GM19438 (cell line): Measurements from ENCODE around the gene ERLIN1.
"Not testable (repeated sequence)": the region's sequence is repeated elsewhere in the genome, so short reads cannot be mapped to it uniquely, and the experiment has no call there.

Experiments
- ATAC-seq: cut with Tn5 transposase; IDR thresholded peaks from one replicate; pipeline ENCODE4 v1.9.1; 2021; ENCODE audit warnings: low read depth; ENCODE audit not compliant: unreplicated experiment

The ERLIN1 gene

DNA sequence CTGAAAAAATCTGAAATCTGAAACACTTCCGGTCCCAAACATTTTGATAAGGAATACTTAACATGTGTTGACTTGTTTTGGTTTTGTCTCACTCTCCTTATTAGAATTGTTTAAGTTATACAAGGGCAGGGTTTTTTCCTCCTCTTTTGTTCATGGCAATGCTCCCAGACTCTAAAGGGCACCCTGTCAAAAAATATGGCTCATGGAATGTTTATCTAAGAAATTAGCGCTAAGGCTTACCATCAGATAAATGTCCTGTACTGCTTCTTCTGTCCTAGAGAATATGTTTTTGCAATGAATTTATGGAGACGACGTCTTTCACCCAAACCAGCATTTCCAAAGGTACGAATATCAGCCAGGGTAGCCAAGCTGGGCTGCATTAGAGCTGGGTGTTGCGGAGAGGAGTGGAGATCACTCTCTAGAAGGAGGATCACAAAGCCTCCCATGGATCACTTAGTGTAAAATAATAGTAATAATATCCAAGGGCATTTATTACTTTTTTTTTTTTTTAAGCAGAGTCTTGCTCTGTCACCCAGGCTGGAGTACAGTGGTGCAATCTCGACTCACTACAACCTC is 46.8 kb downstream of the ERLIN1 start:
- ATAC-seq: no peak

- ATAC-seq: no peak
Observed at GRCh38 chr10:100135486-100135885, 50.3 kb downstream of the ERLIN1 start.

DNA sequence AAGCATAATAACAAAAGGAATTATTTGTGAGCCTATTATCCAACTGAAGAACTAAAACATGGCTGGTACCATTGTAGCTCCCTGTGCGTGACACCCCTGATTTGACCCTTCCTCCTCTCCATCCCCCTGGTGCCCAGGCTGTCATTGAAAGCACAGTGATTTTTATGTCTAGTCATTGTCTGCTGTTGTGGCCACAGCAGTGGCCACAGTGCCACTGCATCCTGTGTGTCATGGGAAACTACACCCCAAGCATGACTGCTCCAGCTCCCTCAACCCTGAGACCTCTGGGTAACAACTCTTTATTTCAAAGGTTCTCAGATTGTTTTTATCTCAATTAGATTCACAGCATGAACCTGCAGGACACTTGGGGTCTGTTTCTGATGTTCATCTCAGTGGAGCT is 52.0 kb downstream of the ERLIN1 start:
- no peak for ATAC-seq

DNA sequence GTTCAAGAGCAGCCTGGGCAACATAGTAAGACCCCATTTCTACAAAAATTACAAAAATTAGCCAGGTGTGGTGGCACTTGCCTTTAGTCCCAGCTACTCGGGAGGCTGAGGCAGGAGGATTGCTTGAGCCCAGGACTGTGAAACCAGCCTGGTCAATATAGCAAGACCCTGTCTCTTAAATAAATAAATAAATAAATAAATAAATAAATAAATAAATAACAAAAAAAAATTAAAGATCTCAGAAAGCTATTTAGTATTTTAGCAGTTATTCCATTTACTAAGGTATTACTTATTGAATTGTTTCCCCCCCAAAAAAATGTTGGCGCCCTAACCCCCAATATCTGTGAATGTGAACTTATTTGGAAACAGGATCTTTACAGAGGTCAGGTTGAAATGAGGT is 53.4 kb downstream of the ERLIN1 start:
- ATAC-seq: no peak

- ATAC-seq: no peak
Observed at GRCh38 chr10:100131571-100131970, 54.3 kb downstream of the ERLIN1 start.

- no peak for ATAC-seq
Observed at GRCh38 chr10:100130831-100131230, 55.0 kb downstream of the ERLIN1 start.

DNA sequence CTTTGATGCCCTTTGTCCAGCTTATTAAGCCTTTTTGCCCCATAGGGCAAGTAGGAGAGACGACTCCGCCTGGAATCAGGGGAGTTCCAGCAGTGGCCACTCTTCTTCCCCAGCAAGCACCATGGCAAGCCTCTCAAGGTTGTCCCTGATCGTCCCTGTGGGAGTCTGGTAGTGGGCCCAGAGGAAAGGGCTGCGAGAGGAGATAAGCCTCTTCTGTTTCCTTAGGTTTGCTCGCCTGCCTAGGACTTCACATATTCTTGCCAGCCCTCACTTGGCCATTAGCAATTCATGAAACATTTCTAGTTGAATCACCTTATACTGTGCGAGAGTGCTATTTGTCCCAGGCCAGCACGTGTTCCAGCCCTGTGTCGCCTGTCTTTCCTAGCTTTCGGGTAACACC is 56.4 kb downstream of the ERLIN1 start:
- no peak for ATAC-seq

GRCh38 chr10:100128951-100129350 is 56.9 kb downstream of the ERLIN1 start:
- no peak for ATAC-seq

GRCh38 chr10:100125335-100125734 is 60.5 kb downstream of the ERLIN1 start:
- not testable (repeated sequence) for ATAC-seq

DNA sequence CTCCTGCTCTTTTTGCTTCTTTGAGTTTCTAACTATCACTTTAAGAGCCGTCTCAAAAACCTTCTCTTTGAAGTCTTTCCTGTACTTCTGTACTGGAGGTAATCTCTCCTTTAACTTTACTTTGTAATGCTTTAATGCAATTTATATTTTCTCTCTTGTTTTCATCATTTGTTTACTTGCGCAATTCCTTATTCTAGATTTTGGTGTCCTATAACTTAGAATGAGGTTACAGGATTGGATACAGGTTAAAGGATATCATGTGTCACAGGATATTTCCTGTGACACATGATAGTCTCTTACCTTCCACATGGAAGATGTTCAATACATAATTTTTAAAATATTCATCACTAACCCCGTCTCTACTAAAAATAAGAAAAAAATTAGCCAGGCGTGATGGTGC is 61.7 kb downstream of the ERLIN1 start:
- ATAC-seq: no peak

DNA sequence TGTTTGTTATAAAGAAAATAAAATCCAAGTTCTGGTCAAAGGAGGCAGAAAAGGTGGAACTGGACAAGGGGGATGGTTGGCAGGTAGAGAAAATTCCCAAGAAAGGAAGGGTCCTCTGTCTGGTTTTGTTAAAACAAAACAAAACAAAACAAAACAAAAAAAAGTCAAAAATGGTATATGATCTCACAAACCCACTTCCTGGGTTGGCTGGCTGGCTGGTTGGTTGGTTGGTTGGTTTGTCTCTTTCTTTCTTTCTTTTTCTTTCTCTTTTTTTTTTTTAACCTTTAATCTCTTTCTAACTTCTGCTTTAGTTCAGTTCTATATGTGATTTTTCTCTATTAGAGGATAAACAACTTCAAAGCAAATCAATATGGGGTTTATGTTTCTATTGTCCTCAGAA is 63.0 kb downstream of the ERLIN1 start:
- ATAC-seq: no peak

DNA sequence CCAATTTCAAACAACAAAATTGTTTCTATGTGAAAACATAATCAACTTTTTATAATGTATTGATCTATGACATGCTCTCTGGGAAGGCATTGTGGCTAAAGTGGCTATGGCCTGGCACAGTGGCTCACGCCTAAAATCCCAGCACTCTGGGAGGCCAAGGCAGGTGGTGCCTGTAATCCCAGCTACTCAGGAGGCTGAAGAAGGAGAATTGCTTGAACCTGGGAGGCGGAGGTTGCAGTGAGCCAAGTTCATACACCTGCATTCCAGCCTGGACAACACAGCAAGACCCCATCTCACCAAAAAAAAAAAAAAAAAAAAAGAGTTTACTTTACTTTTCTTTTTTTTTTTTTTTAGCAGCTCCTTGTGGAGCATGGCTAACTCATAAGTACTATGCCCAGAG is 65.3 kb downstream of the ERLIN1 start:
- ATAC-seq: no peak

DNA sequence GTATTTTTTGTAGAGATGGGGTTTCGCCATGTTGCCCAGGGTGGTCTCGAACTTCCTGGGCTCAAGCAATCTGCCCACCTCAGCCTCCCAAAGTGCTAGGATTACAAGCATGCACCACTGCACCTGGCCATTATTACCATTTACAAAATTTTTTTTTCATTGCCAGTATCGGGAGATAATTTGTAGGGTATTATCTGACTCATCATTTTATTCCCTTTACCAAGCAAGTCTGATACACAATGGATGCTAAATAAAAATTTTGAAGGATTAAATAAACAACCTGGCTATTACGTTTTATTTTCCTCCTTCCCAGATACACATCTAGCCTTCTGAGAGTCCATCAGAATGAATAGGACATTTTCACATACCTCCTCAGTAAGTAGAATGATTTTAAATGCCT is 66.1 kb downstream of the ERLIN1 start:
- ATAC-seq: no peak

GRCh38 chr10:100114976-100115770 is 70.7 kb downstream of the ERLIN1 start:
- no peak for ATAC-seq

DNA sequence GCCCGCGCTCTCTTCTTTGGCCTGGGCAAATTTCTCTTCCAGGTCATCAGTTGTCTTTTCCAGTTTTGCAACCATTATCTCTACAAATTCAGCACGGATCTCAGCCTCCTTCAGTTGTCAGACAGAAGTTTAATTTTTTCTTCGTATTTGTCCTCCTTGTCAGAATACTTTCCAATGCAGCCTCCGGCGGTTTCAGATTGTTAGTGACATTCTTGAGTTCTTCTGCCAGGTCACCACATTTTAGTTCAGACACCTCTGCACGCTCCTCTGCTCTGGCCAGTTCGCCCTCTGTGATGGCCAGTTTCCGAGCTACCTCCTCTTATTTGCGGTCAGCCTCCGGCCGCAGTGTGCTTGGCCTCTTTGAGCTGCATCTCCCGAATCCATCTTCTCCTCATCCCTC is 71.4 kb downstream of the ERLIN1 start:
- no peak for ATAC-seq

- ATAC-seq: no peak
Observed at GRCh38 chr10:100109670-100110069, 76.2 kb downstream of the ERLIN1 start.

GRCh38 chr10:100106865-100107264 is 79.0 kb downstream of the ERLIN1 start:
- no peak for ATAC-seq

DNA sequence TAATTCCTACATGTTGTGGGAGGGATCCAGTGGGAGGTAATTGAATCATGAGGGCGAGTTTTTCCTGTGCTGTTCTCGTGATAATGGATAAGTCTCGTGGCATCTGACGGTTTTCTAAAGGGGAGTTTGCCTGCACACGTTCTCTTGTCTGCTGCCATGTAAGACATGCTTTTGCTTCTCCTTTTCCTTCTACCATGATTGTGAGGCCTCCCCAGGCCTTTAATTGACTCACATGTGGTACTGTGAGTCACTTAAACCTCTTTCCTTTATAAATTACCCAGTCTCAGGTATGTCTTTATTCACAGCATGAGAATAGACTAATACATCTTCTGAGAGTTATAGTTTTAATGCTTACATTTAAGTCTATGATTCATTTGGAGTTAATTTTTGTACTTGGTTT is 81.5 kb downstream of the ERLIN1 start:
- no peak for ATAC-seq

GRCh38 chr10:100103581-100103980 is 82.2 kb downstream of the ERLIN1 start:
- no peak for ATAC-seq

DNA sequence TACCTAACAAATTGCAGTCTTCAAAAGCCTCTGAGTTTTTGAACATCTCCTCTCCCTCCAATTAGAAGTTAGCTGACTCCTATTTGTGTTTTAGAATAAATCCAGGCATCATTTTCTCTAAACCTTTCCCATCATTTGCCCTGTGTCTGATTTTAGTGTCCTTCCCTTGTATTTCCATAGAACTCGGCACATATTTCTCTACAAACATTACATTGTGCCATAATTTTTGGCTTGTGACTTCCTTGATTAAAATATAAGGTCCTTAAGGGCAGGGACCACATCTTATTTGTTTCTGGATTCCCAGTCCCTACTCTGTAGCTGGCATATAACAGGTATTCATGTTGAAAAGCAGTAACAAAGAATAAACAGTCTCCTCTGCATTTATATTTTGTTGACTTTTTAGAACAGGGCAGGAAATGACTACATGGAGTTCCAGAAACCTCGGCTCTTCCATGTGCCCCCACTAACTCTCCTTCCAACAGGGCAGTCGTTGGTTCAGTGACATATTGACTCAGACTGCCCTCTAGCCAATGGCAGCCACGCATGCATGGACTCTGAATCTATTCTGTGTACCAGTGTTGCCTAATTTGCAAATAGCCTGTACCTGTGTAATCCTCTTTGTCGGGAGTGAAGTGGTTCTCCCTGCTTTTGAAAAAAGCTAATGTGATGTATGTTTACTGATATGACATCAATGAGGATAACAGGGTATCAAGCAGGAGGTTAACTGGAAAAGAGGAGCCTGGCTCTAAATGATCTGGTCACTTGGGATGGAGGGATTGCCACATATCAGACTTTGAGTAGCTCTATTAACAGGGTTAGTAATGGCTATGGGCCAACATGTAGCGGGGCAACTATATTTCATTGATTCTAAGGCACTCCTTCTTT is 84.4 kb downstream of the ERLIN1 start:
- no peak for ATAC-seq

- no peak for ATAC-seq
Observed at GRCh38 chr10:100100651-100101184, 85.1 kb downstream of the ERLIN1 start.
